K562 (cell line): ENCODE results near the gene NT5DC4. TPM values are rescaled to one million over a fixed set of nuclear protein-coding genes. Genes with fewer than 3 reads are reported as not detected.

Experiments
- TBP ChIP-seq: optimal IDR thresholded peaks from 2 replicates; pipeline ENCODE3; 2011; ENCODE audit warnings: low read depth, low read length, improper control_type of control experiment
- polyA plus RNA-seq, 8 experiments: library from polyadenylated mRNA; depleted of rRNA in 4 of 8; stranded (reverse) in 5 of 8; unstranded in 3 of 8; fragments of >200 nt; fragmentation: Nextera tagmentation in 2 of 8; fragmentation: Illumina TruSeq in 1 of 8; extraction: Ambion mirVana in 2 of 8; extraction: Trizol in 1 of 8; gene quantifications; 2 replicates each; pipeline versions ENCODE4 v1.2.1 to v1.2.3, GENCODE V29; 2011 to 2014; ENCODE audit warnings: inconsistent platforms in 1 of 8, missing spikeins in 1 of 8
- total RNA-seq, 7 experiments: library from RNA; depleted of rRNA in 6 of 7; stranded (reverse); fragments of >200 nt in 6 of 7; fragmentation: Illumina TruSeq in 2 of 7; extraction: Trizol in 2 of 7; gene quantifications; 2 replicates each; pipeline versions ENCODE4 v1.2.1 to v1.2.3, GENCODE V29; 2011 to 2021; ENCODE audit warnings: low replicate concordance in 1 of 7
- TF ChIP-seq, protein P1 (sequence below), 3 experiments: IDR thresholded peaks in 2 of 3; conservative IDR thresholded peaks in 1 of 3; 2 replicates each; pipeline ENCODE4 v1.5.1; 2011 to 2012; ENCODE audit warnings: low read length in 3 of 3, mild to moderate bottlenecking in 3 of 3, control low read depth in 2 of 3, improper control_type of control experiment in 1 of 3, inconsistent platforms in 1 of 3, low read depth in 1 of 3, mixed read lengths in 1 of 3, moderate library complexity in 1 of 3; ENCODE audit not compliant: insufficient read depth in 2 of 3
- TF ChIP-seq, protein P2 (sequence below): fragments of 450-650 bp; formaldehyde crosslinking; IDR thresholded peaks from 2 replicates; pipeline ENCODE4 v1.4.0; 2020; ENCODE audit warnings: mild to moderate bottlenecking
- TF ChIP-seq, protein P3 (sequence below): conservative IDR thresholded peaks from 2 replicates; pipeline ENCODE4 v1.6.1; 2011; ENCODE audit warnings: low read depth, mild to moderate bottlenecking, low read length; ENCODE audit not compliant: control insufficient read depth
- TF ChIP-seq, protein P4 (sequence below): sonication (generic); formaldehyde crosslinking; IDR thresholded peaks from 2 replicates; pipeline ENCODE4 v1.8.0; 2022; ENCODE audit warnings: missing genetic modification reagents, mild to moderate bottlenecking, moderate library complexity, borderline replicate concordance

NT5DC4 gene
- total and polyA plus RNA-seq, 9 of the 15 experiments (the other 6 are each of a cell fraction or from before 2014, with no cell fraction given), result 0.44 to 6.9 (median 2.5) TPM

GRCh38 chr2:112692495-112692911 lies 28.3 kb upstream of the NT5DC4 start (continued):
- TF ChIP-seq, protein P1, sequence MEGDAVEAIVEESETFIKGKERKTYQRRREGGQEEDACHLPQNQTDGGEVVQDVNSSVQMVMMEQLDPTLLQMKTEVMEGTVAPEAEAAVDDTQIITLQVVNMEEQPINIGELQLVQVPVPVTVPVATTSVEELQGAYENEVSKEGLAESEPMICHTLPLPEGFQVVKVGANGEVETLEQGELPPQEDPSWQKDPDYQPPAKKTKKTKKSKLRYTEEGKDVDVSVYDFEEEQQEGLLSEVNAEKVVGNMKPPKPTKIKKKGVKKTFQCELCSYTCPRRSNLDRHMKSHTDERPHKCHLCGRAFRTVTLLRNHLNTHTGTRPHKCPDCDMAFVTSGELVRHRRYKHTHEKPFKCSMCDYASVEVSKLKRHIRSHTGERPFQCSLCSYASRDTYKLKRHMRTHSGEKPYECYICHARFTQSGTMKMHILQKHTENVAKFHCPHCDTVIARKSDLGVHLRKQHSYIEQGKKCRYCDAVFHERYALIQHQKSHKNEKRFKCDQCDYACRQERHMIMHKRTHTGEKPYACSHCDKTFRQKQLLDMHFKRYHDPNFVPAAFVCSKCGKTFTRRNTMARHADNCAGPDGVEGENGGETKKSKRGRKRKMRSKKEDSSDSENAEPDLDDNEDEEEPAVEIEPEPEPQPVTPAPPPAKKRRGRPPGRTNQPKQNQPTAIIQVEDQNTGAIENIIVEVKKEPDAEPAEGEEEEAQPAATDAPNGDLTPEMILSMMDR (IDR thresholded peaks at IDR 0.05 in 2 of 3, conservative IDR thresholded peaks at IDR 0.05 in 1 of 3; ENCODE audit: insufficient read depth in 2 of 3, low read depth in 1 of 3, low read length in 3 of 3), result 0 out of 6 replicates have a peak, but pooled peaks of 1 of the 3 experiments have one; percentile 4
- TF ChIP-seq, protein P2, sequence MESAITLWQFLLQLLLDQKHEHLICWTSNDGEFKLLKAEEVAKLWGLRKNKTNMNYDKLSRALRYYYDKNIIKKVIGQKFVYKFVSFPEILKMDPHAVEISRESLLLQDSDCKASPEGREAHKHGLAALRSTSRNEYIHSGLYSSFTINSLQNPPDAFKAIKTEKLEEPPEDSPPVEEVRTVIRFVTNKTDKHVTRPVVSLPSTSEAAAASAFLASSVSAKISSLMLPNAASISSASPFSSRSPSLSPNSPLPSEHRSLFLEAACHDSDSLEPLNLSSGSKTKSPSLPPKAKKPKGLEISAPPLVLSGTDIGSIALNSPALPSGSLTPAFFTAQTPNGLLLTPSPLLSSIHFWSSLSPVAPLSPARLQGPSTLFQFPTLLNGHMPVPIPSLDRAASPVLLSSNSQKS (CRISPR knock-in tag), result no peak
- TF ChIP-seq, protein P3, sequence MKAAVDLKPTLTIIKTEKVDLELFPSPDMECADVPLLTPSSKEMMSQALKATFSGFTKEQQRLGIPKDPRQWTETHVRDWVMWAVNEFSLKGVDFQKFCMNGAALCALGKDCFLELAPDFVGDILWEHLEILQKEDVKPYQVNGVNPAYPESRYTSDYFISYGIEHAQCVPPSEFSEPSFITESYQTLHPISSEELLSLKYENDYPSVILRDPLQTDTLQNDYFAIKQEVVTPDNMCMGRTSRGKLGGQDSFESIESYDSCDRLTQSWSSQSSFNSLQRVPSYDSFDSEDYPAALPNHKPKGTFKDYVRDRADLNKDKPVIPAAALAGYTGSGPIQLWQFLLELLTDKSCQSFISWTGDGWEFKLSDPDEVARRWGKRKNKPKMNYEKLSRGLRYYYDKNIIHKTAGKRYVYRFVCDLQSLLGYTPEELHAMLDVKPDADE, result peak; percentile 52; the same call in 1 of the 2 replicates
- TF ChIP-seq, protein P4, sequence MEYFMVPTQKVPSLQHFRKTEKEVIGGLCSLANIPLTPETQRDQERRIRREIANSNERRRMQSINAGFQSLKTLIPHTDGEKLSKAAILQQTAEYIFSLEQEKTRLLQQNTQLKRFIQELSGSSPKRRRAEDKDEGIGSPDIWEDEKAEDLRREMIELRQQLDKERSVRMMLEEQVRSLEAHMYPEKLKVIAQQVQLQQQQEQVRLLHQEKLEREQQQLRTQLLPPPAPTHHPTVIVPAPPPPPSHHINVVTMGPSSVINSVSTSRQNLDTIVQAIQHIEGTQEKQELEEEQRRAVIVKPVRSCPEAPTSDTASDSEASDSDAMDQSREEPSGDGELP (CRISPR knock-in tag), result peak; percentile 80
- peak; percentile 25 for TF ChIP-seq TBP
